Ishikawa (cell line): ENCODE measurements around the gene IFITM10.

ENCODE experiments used
- CEBPB ChIP-seq: IDR thresholded peaks from 2 replicates; pipeline ENCODE4 v1.6.1; 2012
- EP300 ChIP-seq: IDR thresholded peaks from 2 replicates; pipeline ENCODE4 v1.6.1; 2012; ENCODE audit warnings: borderline replicate concordance
- NFIC ChIP-seq: IDR thresholded peaks from 2 replicates; pipeline ENCODE4 v1.6.1; 2012
- REST ChIP-seq: IDR thresholded peaks from 2 replicates; pipeline ENCODE4 v1.6.1; 2012; ENCODE audit warnings: low read depth, mild to moderate bottlenecking

GRCh38 chr11:1761857-1762536 lies 11.6 kb upstream of the IFITM10 start:
- TF ChIP-seq NFIC: no peak
- no peak for TF ChIP-seq EP300
- TF ChIP-seq CEBPB: no peak
- no peak for TF ChIP-seq REST
